Activated CD8-positive, alpha-beta memory T cell treated with anti-CD3 and anti-CD28 coated beads, Interleukin-2, amount 10 ng/mL, durations not matched to agents 7 days and 5 days (primary cell): Measurements from ENCODE around the gene DMD. TPM values are rescaled to one million over a fixed set of nuclear protein-coding genes. Genes with fewer than 3 reads are reported as not detected.
"Not testable (repeated sequence)": the region's sequence is repeated elsewhere in the genome, so short reads cannot be mapped to it uniquely, and the experiment has no call there.

ENCODE experiments used
- ATAC-seq: fragments of 150-1000 bp; cut with Tn5 transposase; one replicate; pipeline ENCODE4 v1.10.0; 2021; ENCODE audit warnings: moderate library complexity
- CTCF ChIA-PET: fragments of 350-600 bp; sonication (Branson Sonifier 250); formaldehyde crosslinking; loops from one replicate; lab custom pipeline; 2021; ENCODE audit warnings: antibody characterized with exemption; lab: Charles Lee
- DNase-seq: peaks from one replicate; pipeline ENCODE4 v3.0.0-alpha.2; 2020
- H3K27ac Mint-ChIP-seq: one replicate; pipeline ENCODE4 v1.8.0; 2021; ENCODE audit warnings: mild to moderate bottlenecking, mixed read lengths
- H3K27me3 Mint-ChIP-seq: one replicate; pipeline ENCODE4 v1.8.0; 2021; ENCODE audit warnings: mixed read lengths
- H3K36me3 Mint-ChIP-seq: one replicate; pipeline ENCODE4 v1.8.0; 2021; ENCODE audit warnings: mild to moderate bottlenecking, mixed read lengths
- H3K4me1 Mint-ChIP-seq: one replicate; pipeline ENCODE4 v1.8.0; 2021; ENCODE audit warnings: mixed read lengths
- H3K4me3 Mint-ChIP-seq: one replicate; pipeline ENCODE4 v1.8.0; 2021; ENCODE audit warnings: mild to moderate bottlenecking, moderate library complexity, mixed read lengths
- H3K9me3 Mint-ChIP-seq: one replicate; pipeline ENCODE4 v1.8.0; 2022; ENCODE audit warnings: low read depth, mixed read lengths
- total RNA-seq, 2 experiments: library from RNA; stranded (reverse); gene quantifications; one replicate each; pipeline ENCODE4 v1.2.3, GENCODE V29; 2021

Gene DMD
- total RNA-seq, 2 experiments from 2014 or later, result 0.32 to 8.4 TPM

DNA sequence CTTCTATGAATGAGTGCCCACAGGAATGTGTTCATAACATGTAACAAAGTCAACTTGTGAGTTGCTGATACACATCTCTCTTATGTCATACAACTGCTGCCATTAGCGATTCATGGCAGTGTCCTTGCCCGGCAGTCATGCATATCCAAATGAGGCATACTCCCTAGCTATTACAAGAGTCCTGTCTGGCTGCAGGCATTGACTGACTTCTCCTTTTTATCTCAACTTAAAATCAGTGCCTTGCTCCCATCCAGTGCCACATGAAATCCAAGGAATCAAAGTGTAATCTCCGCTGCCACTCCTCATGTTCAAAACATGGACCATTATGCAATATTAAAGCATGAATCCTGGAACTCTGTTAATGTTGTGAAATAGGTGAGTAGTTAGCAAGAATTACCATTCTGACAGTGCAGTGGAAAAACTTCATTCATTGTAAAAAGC lies 1790.6 kb downstream of the DMD start:
- Mint-ChIP-seq H3K27me3 (no peaks in the 10 kb centered on the region), H3K27ac (no peak overlapping the region), H3K9me3 (no peaks in the 10 kb centered on the region), H3K4me3 (no peak overlapping the region), H3K36me3 (no peaks in the 10 kb centered on the region), H3K4me1 (no peaks in the 10 kb centered on the region)
- DNase-seq (no peak), ATAC-seq (no peak)
- CTCF ChIA-PET, result interaction anchor here (1.4 kb wide), 1 partner anchor 382 kb away, joined by 3 read pairs; no protein-coding TSS in a partner anchor

- ATAC-seq (no peak), DNase-seq (no peak)
- Mint-ChIP-seq H3K4me1 (no peaks in the 10 kb centered on the region), H3K36me3 (no peaks in the 10 kb centered on the region), H3K27ac (no peak overlapping the region), H3K9me3 (no peaks in the 10 kb centered on the region), H3K27me3 (no peaks in the 10 kb centered on the region), H3K4me3 (no peak overlapping the region)
- CTCF ChIA-PET, result interaction anchor here (1.4 kb wide), 1 partner anchor 381 kb away, joined by 3 read pairs; no protein-coding TSS in a partner anchor
These were observed 1791.0 kb downstream of the DMD start for GRCh38 chrX:31420302-31420701.

DNA sequence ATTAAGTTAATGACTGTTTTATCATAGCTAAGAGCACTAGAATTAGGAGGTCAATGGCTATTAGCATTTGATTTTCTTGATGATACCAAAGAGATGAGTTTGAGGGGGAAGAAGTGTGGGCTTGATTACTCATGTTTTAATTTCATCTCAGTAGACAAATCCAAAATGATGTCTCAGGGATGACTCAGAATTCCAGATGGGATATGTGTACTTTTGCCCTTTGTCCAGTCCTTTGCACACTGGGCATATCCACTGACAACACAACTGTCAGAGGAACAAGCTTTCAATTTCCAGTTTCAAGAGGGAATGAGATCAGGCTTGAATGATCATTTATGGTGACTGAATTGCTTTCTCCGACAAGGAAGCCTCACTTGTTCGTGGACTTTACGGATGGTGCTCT lies 1814.2 kb downstream of the DMD start:
- DNase-seq, result no peak
- no peak overlapping the region for H3K4me3 Mint-ChIP-seq
- H3K27ac Mint-ChIP-seq, result no peak overlapping the region
- H3K9me3 Mint-ChIP-seq, result no peaks in the 10 kb centered on the region
- no peak for ATAC-seq
- no peaks in the 10 kb centered on the region for H3K4me1 Mint-ChIP-seq
- CTCF ChIA-PET, result no interaction called here
- no peaks in the 10 kb centered on the region for H3K36me3 Mint-ChIP-seq
- no peaks in the 10 kb centered on the region for H3K27me3 Mint-ChIP-seq

GRCh38 chrX:31392513-31392912 lies 1818.8 kb downstream of the DMD start:
- H3K4me1 Mint-ChIP-seq, result no peaks in the 10 kb centered on the region
- no peaks in the 10 kb centered on the region for H3K27me3 Mint-ChIP-seq
- CTCF ChIA-PET, result no interaction called here
- DNase-seq (no peak), ATAC-seq (no peak)
- no peak overlapping the region for H3K27ac Mint-ChIP-seq
- H3K9me3 Mint-ChIP-seq, result no peaks in the 10 kb centered on the region
- H3K36me3 Mint-ChIP-seq, result no peaks in the 10 kb centered on the region
- no peak overlapping the region for H3K4me3 Mint-ChIP-seq

GRCh38 chrX:31388946-31389345 lies 1822.4 kb downstream of the DMD start:
- H3K4me3 Mint-ChIP-seq, result no peak overlapping the region
- H3K9me3 Mint-ChIP-seq, result no peaks in the 10 kb centered on the region
- ATAC-seq (no peak), DNase-seq (no peak)
- CTCF ChIA-PET, result no interaction called here
- H3K36me3 Mint-ChIP-seq, result no peaks in the 10 kb centered on the region
- no peaks in the 10 kb centered on the region for H3K4me1 Mint-ChIP-seq
- H3K27me3 Mint-ChIP-seq, result no peaks in the 10 kb centered on the region
- no peak overlapping the region for H3K27ac Mint-ChIP-seq

DNA sequence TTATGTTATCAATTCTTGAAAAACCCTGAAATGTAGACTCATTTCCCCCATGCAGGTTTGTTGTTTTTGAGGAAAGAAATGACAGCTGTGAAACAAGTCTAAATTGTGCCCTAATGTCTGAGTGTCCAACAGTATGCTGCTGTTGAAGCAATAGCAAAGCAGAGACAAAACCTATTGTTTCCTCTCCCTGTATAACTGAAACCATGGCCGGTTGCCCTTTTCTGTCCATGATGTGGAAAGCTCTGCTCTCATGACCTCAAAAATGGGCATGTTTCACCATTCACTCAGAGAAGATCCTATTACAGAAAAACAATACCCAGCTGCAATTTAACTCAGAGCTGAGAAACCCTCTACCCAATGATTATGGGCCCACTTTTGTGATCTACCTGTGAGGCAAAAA lies 1826.9 kb downstream of the DMD start:
- H3K9me3 Mint-ChIP-seq, result no peaks in the 10 kb centered on the region
- no peaks in the 10 kb centered on the region for H3K4me1 Mint-ChIP-seq
- DNase-seq, result no peak
- ATAC-seq, result no peak
- no peak overlapping the region for H3K4me3 Mint-ChIP-seq
- no peak overlapping the region for H3K27ac Mint-ChIP-seq
- H3K36me3 Mint-ChIP-seq, result no peaks in the 10 kb centered on the region
- CTCF ChIA-PET, result no interaction called here
- no peaks in the 10 kb centered on the region for H3K27me3 Mint-ChIP-seq

DNA sequence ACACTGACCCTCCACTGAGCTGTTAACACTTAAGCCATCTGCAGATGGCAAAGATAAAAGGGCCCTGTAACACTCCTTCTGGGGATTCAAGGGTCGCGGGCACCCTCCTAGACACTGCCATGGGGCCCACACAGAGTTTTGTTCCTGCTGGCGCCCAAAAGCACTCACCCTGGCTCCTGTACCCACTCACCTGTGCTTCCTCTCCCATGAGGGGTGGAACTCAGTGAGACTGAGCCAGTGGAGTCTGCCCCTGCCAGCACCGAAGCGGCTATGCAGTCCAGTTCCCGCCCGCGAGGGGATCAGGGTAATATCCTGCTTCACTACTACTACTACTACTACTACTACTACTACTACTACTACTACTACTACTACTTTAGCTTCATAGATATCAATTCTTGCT lies 1827.4 kb downstream of the DMD start:
- H3K4me3 Mint-ChIP-seq, result no peak overlapping the region
- ATAC-seq (no peak), DNase-seq (no peak)
- no peaks in the 10 kb centered on the region for H3K27me3 Mint-ChIP-seq
- no peaks in the 10 kb centered on the region for H3K9me3 Mint-ChIP-seq
- H3K27ac Mint-ChIP-seq, result no peak overlapping the region
- H3K4me1 Mint-ChIP-seq, result no peaks in the 10 kb centered on the region
- CTCF ChIA-PET, result no interaction called here
- no peaks in the 10 kb centered on the region for H3K36me3 Mint-ChIP-seq

DNA sequence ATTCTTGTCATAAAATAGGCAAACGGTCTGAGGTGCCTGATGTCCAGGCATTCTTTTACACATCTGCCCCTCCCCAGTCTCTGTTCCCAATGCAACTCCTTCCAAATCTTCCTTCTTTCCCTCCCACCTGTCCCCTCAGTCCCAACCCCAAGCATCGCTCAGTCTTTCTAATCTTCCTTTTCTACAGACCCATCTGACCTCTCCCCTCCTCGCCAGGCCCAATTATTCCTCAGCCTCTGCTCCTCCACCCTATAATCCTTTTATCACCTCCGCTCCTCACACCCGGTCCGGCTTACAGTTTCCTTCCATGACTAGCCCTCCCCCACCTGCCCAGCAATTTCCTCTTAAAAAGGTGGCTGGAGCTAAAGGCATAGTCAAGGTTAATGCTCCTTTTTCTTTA lies 1832.4 kb downstream of the DMD start:
- H3K4me3 Mint-ChIP-seq, CTCF ChIA-PET, H3K27ac Mint-ChIP-seq, H3K27me3 Mint-ChIP-seq, H3K4me1 Mint-ChIP-seq, H3K9me3 Mint-ChIP-seq, H3K36me3 Mint-ChIP-seq, ATAC-seq, DNase-seq: not testable (repeated sequence)

GRCh38 chrX:31377821-31378220 lies 1833.5 kb downstream of the DMD start:
- H3K27ac Mint-ChIP-seq, H3K4me1 Mint-ChIP-seq, H3K36me3 Mint-ChIP-seq, H3K27me3 Mint-ChIP-seq, DNase-seq, CTCF ChIA-PET, H3K9me3 Mint-ChIP-seq, H3K4me3 Mint-ChIP-seq, ATAC-seq: not testable (repeated sequence)

DNA sequence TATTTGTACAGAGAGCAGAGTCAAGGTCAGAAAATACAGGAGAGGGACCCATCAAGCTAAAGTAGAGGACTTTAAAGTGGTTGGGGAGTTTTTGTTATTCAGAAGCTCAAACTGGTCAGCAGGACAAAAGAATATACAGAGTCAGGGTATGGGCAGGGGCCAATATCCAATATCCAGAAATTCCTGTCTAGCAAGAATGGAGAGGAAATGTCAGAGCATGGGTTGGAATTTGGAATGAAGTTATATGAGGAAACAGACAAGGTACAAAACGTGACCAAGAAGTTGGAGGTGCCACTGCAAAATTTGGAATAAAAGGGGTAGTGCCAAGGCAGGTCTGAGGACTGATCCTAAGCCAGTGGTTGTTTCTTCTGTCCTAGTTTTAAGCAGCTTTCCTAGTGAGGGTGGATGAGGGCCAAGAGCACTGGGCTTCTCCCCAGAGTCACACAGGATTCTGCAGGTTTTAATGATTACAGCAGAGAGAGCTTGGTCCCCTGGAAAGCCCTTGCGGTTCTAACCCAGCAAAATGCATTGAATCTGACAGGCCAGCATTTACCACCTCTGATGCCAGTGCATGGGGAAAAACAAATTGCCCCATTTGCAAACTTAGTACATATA lies 1834.8 kb downstream of the DMD start:
- H3K9me3 Mint-ChIP-seq, result no peaks in the 10 kb centered on the region
- no peak overlapping the region for H3K4me3 Mint-ChIP-seq
- no peak overlapping the region for H3K27ac Mint-ChIP-seq
- no peak for DNase-seq
- ATAC-seq, result no peak
- H3K27me3 Mint-ChIP-seq, result no peaks in the 10 kb centered on the region
- H3K4me1 Mint-ChIP-seq, result no peaks in the 10 kb centered on the region
- CTCF ChIA-PET, result interaction anchor here (0.6 kb wide), 1 partner anchor 33 kb away, joined by 3 read pairs; no protein-coding TSS in a partner anchor
- H3K36me3 Mint-ChIP-seq, result no peaks in the 10 kb centered on the region

GRCh38 chrX:31374786-31375185 lies 1836.6 kb downstream of the DMD start:
- ATAC-seq (no peak), DNase-seq (no peak)
- Mint-ChIP-seq H3K4me3 (no peak overlapping the region), H3K36me3 (no peaks in the 10 kb centered on the region), H3K27me3 (no peaks in the 10 kb centered on the region), H3K4me1 (no peaks in the 10 kb centered on the region), H3K9me3 (no peaks in the 10 kb centered on the region), H3K27ac (no peak overlapping the region)
- CTCF ChIA-PET, result no interaction called here

GRCh38 chrX:31371956-31372355 lies 1839.4 kb downstream of the DMD start:
- H3K4me1 Mint-ChIP-seq, result no peaks in the 10 kb centered on the region
- CTCF ChIA-PET, result no interaction called here
- no peak overlapping the region for H3K27ac Mint-ChIP-seq
- H3K9me3 Mint-ChIP-seq, result no peaks in the 10 kb centered on the region
- no peak for ATAC-seq
- H3K36me3 Mint-ChIP-seq, result no peaks in the 10 kb centered on the region
- no peaks in the 10 kb centered on the region for H3K27me3 Mint-ChIP-seq
- DNase-seq, result no peak
- no peak overlapping the region for H3K4me3 Mint-ChIP-seq

- CTCF ChIA-PET, result no interaction called here
- H3K27ac Mint-ChIP-seq, result no peak overlapping the region
- DNase-seq (no peak), ATAC-seq (no peak)
- no peaks in the 10 kb centered on the region for H3K9me3 Mint-ChIP-seq
- no peaks in the 10 kb centered on the region for H3K27me3 Mint-ChIP-seq
- H3K36me3 Mint-ChIP-seq, result no peaks in the 10 kb centered on the region
- no peak overlapping the region for H3K4me3 Mint-ChIP-seq
- H3K4me1 Mint-ChIP-seq, result no peaks in the 10 kb centered on the region
These were observed 1843.5 kb downstream of the DMD start for GRCh38 chrX:31367816-31368215.

DNA sequence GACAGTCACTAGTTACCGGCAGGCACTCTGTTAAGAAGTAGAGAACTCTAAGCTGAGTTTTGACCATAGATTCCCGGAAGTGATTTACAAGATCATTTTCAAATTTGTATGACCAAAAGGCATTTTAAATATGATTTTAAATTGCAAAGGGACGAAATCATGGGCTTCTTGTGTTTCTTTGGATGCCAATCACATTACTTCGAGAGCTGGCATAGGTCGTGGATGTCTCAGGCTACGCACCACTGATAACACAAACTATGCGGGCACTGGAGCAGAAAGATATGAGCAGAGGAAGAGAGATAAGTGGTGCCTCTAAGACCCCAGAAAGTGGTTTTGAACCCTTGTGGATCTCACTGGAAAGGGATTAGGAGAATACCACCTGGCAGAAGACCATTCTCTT lies 1845.3 kb downstream of the DMD start:
- H3K4me1 Mint-ChIP-seq, result no peaks in the 10 kb centered on the region
- DNase-seq, result no peak
- CTCF ChIA-PET, result no interaction called here

More for the DNA sequence above, 1845.3 kb downstream of the DMD start:
- Mint-ChIP-seq H3K27me3 (no peaks in the 10 kb centered on the region), H3K36me3 (no peaks in the 10 kb centered on the region), H3K9me3 (no peaks in the 10 kb centered on the region), H3K4me3 (no peak overlapping the region), H3K27ac (no peak overlapping the region)
- ATAC-seq, result no peak
